Erythroblast (primary cell): Measurements from ENCODE around the gene KCNMA1.

Source experiments
- GATA1 ChIP-seq: IDR thresholded peaks from 2 replicates; pipeline ENCODE4 v1.6.1; 2011; ENCODE audit warnings: low read depth, mild to moderate bottlenecking, control low read depth, low read length, moderate library complexity
- POLR2A ChIP-seq: IDR thresholded peaks from 2 replicates; pipeline ENCODE4 v1.6.1; 2011; ENCODE audit warnings: mild to moderate bottlenecking, low read length

- no peak for TF ChIP-seq POLR2A
- TF ChIP-seq GATA1, result no peak
Measured at GRCh38 chr10:77127243-77127642, 510.4 kb downstream of the KCNMA1 start.
